HL-60 (cell line): ENCODE results near the gene EEF2K.

ENCODE experiments used
- DNase-seq, 2 experiments: peaks; one replicate each; pipeline ENCODE4 v3.0.0-alpha.2; 2010 to 2020; ENCODE audit warnings: low read depth in 1 of 2, low spot score in 1 of 2
- H3K27ac ChIP-seq: fragments of 250-450 bp; sonication (Bioruptor Pico); replicated peaks from 2 replicates; pipeline ENCODE4 v1.5.1; 2020; ENCODE audit warnings: mild to moderate bottlenecking, moderate library complexity
- H3K27me3 ChIP-seq: fragments of 250-450 bp; sonication (Bioruptor Pico); 2 replicates; pipeline ENCODE4 v1.5.1; 2021; ENCODE audit warnings: mild to moderate bottlenecking, moderate library complexity; ENCODE audit not compliant: insufficient read depth, poor library complexity, severe bottlenecking
- H3K4me3 ChIP-seq: replicated peaks from 2 replicates; pipeline ENCODE4 v1.5.1; 2011; ENCODE audit warnings: mild to moderate bottlenecking, control low read depth, low read length; ENCODE audit not compliant: insufficient read depth
- GABPA ChIP-seq: IDR thresholded peaks from 2 replicates; pipeline ENCODE4 v1.6.1; 2012; ENCODE audit warnings: low read depth
- POLR2AphosphoS5 ChIP-seq: IDR thresholded peaks from 2 replicates; pipeline ENCODE4 v1.6.1; 2012; ENCODE audit warnings: low read depth
- REST ChIP-seq: IDR thresholded peaks from 2 replicates; pipeline ENCODE4 v1.6.1; 2012; ENCODE audit warnings: low read depth; ENCODE audit not compliant: insufficient replicate concordance
- SPI1 ChIP-seq: IDR thresholded peaks from 2 replicates; pipeline ENCODE4 v1.6.1; 2012; ENCODE audit warnings: low read depth, mild to moderate bottlenecking, borderline replicate concordance
- TF ChIP-seq, protein P1 (sequence below): IDR thresholded peaks from one replicate; pipeline ENCODE4 v1.5.1; 2011; ENCODE audit warnings: low read length, control low read depth, inconsistent platforms; ENCODE audit not compliant: insufficient read depth

The EEF2K gene

GRCh38 chr16:22337045-22337444 is 131.0 kb downstream of the EEF2K start:
- DNase-seq, result no peak
- Histone ChIP-seq H3K4me3 (no peak overlapping the region), H3K27ac (no peak overlapping the region), H3K27me3 (no peaks in the 10 kb centered on the region)
- TF ChIP-seq REST (no peak), SPI1 (no peak), POLR2AphosphoS5 (no peak), GABPA (no peak)
- TF ChIP-seq, protein P1, sequence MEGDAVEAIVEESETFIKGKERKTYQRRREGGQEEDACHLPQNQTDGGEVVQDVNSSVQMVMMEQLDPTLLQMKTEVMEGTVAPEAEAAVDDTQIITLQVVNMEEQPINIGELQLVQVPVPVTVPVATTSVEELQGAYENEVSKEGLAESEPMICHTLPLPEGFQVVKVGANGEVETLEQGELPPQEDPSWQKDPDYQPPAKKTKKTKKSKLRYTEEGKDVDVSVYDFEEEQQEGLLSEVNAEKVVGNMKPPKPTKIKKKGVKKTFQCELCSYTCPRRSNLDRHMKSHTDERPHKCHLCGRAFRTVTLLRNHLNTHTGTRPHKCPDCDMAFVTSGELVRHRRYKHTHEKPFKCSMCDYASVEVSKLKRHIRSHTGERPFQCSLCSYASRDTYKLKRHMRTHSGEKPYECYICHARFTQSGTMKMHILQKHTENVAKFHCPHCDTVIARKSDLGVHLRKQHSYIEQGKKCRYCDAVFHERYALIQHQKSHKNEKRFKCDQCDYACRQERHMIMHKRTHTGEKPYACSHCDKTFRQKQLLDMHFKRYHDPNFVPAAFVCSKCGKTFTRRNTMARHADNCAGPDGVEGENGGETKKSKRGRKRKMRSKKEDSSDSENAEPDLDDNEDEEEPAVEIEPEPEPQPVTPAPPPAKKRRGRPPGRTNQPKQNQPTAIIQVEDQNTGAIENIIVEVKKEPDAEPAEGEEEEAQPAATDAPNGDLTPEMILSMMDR, result no peak

GRCh38 chr16:22337849-22338635 is 132.0 kb downstream of the EEF2K start:
- no peak for DNase-seq
- Histone ChIP-seq H3K27ac (no peak overlapping the region), H3K27me3 (no peaks in the 10 kb centered on the region), H3K4me3 (no peak overlapping the region)
- no peak for TF ChIP-seq SPI1
- TF ChIP-seq, protein P1, result no peak
- TF ChIP-seq GABPA, result no peak
- no peak for TF ChIP-seq POLR2AphosphoS5
- TF ChIP-seq REST, result no peak
